Measurements from ENCODE around the gene NEU1. TPM values are rescaled to one million over a fixed set of nuclear protein-coding genes. Genes with fewer than 3 reads are reported as not detected.
"Not testable (repeated sequence)": the region's sequence is repeated elsewhere in the genome, so short reads cannot be mapped to it uniquely, and the experiment has no call there.

The NEU1 gene
- total and polyA plus RNA-seq, 10 donors, result 14.0 to 60.7 (median 37.8) TPM

DNA sequence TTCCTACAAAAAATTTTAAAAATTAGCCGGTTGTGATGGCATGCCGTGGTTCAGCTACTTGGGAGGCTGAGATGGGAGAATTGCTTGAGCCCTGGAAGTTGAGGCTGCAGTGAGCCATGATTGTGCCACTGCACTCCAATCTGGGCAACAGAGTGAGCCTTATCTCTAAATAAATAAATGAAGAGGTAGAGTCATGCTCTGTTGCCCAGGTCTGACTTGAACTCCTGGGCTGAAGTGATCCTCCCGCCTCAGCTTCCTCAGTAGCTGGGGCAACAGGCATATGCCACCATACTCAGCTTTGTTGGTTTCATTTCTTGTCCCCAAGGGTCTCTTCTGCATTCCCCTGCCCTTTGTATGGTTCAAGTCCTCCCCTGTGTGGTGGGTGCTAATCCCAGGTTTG lies 18.1 kb downstream of the NEU1 start:
- H3K27me3 ChIP-seq (replicated peaks in 1 of 7), result no peaks in the 10 kb centered on the region
- peaks cover 0 to 66% (median 22%) of the 10 kb centered on the region in 6 donors for H3K36me3 ChIP-seq
- TF ChIP-seq POLR2AphosphoS5 (IDR thresholded peaks at IDR 0.05) (no peak), POLR2A (IDR thresholded peaks at IDR 0.05) (no peak)
- TF ChIP-seq, protein P1, sequence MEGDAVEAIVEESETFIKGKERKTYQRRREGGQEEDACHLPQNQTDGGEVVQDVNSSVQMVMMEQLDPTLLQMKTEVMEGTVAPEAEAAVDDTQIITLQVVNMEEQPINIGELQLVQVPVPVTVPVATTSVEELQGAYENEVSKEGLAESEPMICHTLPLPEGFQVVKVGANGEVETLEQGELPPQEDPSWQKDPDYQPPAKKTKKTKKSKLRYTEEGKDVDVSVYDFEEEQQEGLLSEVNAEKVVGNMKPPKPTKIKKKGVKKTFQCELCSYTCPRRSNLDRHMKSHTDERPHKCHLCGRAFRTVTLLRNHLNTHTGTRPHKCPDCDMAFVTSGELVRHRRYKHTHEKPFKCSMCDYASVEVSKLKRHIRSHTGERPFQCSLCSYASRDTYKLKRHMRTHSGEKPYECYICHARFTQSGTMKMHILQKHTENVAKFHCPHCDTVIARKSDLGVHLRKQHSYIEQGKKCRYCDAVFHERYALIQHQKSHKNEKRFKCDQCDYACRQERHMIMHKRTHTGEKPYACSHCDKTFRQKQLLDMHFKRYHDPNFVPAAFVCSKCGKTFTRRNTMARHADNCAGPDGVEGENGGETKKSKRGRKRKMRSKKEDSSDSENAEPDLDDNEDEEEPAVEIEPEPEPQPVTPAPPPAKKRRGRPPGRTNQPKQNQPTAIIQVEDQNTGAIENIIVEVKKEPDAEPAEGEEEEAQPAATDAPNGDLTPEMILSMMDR (IDR thresholded peaks at IDR 0.05 in 8 of 11, conservative IDR thresholded peaks at IDR 0.05 in 3 of 11), result no peak
- H3K4me3 ChIP-seq, result no peak overlapping the region
- peaks cover 0 to 4% (median under 1%) of the 10 kb centered on the region in 6 donors for H3K4me1 ChIP-seq
- no peaks in the 10 kb centered on the region for H3K9me3 ChIP-seq
- WGBS, 5 donors, result 82 to 95% (median 92%) methylated on average over 3 of the region's 3 CpGs
- no peak overlapping the region for H3K27ac ChIP-seq
- no peak for DNase-seq
- intact Hi-C loops (cut with DNase I; ENCODE audit: low total_unique reads), result no loop called here

GRCh38 chr6:31842053-31842452 lies 20.6 kb downstream of the NEU1 start:
- TF ChIP-seq POLR2A (IDR thresholded peaks at IDR 0.05), result no peak
- no peak for TF ChIP-seq POLR2AphosphoS5 (IDR thresholded peaks at IDR 0.05)
- TF ChIP-seq, protein P1 (IDR thresholded peaks at IDR 0.05 in 8 of 11, conservative IDR thresholded peaks at IDR 0.05 in 3 of 11), result no peak
- no peaks in the 10 kb centered on the region for H3K9me3 ChIP-seq
- H3K4me1 ChIP-seq, result peaks cover 14 to 29% (median 24%) of the 10 kb centered on the region in 6 donors
- no peak overlapping the region for H3K4me3 ChIP-seq
- DNase-seq, result peak; percentile 18
- 90 to 96% (median 92%) methylated on average over 9 of the region's 9 CpGs for WGBS, 5 donors
- H3K27me3 ChIP-seq (replicated peaks in 1 of 7), result no peaks in the 10 kb centered on the region
- intact Hi-C loops (cut with DNase I; ENCODE audit: low total_unique reads), result no loop called here
- H3K36me3 ChIP-seq, result peaks cover 0 to 90% (median 46%) of the 10 kb centered on the region in 6 donors
- no peak overlapping the region for H3K27ac ChIP-seq

- Histone ChIP-seq H3K36me3 (peaks cover 0 to 88% (median 47%) of the 10 kb centered on the region in 6 donors), H3K4me1 (peaks cover 26 to 48% (median 44%) of the 10 kb centered on the region in 6 donors)
- H3K27ac ChIP-seq; intact Hi-C loops (cut with DNase I; ENCODE audit: low total_unique reads); H3K27me3 ChIP-seq (replicated peaks in 1 of 7); H3K9me3 ChIP-seq; H3K4me3 ChIP-seq: not testable (repeated sequence)
- 86 to 92% (median 88%) methylated on average over 8 of the region's 8 CpGs for WGBS, 5 donors
- DNase-seq, result peak; percentile 13
Observed at GRCh38 chr6:31839779-31840126, 22.9 kb downstream of the NEU1 start.

- DNase-seq, result no peak
- peaks cover 0 to 80% (median 47%) of the 10 kb centered on the region in 6 donors for H3K36me3 ChIP-seq
- TF ChIP-seq, protein P1 (IDR thresholded peaks at IDR 0.05 in 8 of 11, conservative IDR thresholded peaks at IDR 0.05 in 3 of 11), result no peak
- no peak for TF ChIP-seq POLR2A (IDR thresholded peaks at IDR 0.05)
- TF ChIP-seq POLR2AphosphoS5 (IDR thresholded peaks at IDR 0.05), result no peak
- 89 to 98% (median 92%) methylated on average over 3 of the region's 3 CpGs for WGBS, 5 donors
- H3K9me3 ChIP-seq, result no peaks in the 10 kb centered on the region
- peaks cover 28 to 51% (median 47%) of the 10 kb centered on the region in 6 donors for H3K4me1 ChIP-seq
- no peak overlapping the region for H3K27ac ChIP-seq
- intact Hi-C loops (cut with DNase I; ENCODE audit: low total_unique reads), result no loop called here
- H3K27me3 ChIP-seq (replicated peaks in 1 of 7), result no peaks in the 10 kb centered on the region
- H3K4me3 ChIP-seq, result no peak overlapping the region
Observed at GRCh38 chr6:31838968-31839367, 23.7 kb downstream of the NEU1 start.

DNA sequence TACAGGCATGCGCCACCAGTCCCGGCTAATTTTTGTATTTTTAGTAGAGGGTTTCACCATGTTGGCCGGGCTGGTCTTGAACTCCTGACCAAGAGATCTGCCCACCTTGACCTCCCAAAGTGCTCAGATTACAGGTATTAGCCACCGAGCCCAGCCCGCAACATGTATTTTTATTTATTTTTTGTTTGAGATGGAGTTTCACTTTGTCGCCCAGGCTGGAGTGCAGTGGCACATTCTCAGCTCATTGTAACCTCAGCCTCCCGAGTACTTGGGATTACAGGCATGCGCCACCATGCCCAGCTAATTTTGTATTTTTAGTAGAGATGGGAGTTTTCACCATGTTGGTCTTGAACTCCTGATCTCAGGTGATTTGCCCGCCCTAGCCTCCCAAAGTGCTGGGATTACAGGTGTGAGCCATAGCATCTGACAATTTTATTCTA lies 24.5 kb downstream of the NEU1 start:
- Histone ChIP-seq H3K36me3 (peaks cover 0 to 72% (median 47%) of the 10 kb centered on the region in 6 donors), H3K4me3 (peak overlapping the region in 5 of 8 donors; percentile 9 to 90 (median 79)), H3K27ac (peak overlapping the region in 4 of 8 donors; percentile 94 to 97 (median 95)), H3K4me1 (peaks cover 34 to 59% (median 55%) of the 10 kb centered on the region in 6 donors)
- H3K9me3 ChIP-seq; intact Hi-C loops (cut with DNase I; ENCODE audit: low total_unique reads); H3K27me3 ChIP-seq (replicated peaks in 1 of 7): not testable (repeated sequence)
- WGBS, 5 donors, result 75 to 88% (median 77%) methylated on average over 9 of the region's 9 CpGs
- peak; percentile 20 for DNase-seq

All from spleen (tissue), 11 donors.